Smooth muscle cell of trachea (primary cell): ENCODE data around the gene POLL. TPM values are rescaled to one million over a fixed set of nuclear protein-coding genes. Genes with fewer than 3 reads are reported as not detected.

Source experiments
- total RNA-seq: library from RNA; depleted of rRNA; stranded (reverse); fragments of >200 nt; gene quantifications from 2 replicates; pipeline ENCODE4 v1.2.1, GENCODE V29; 2014

Gene POLL
- 14.5 and 19.0 TPM in 2 replicates for total RNA-seq

GRCh38 chr10:101587725-101588653 is at the start of gene POLL, which contains the start of gene DPCD:
TSS of gene POLL (minus strand) at chr10:101588257. CDS start at chr10:101587360, 897 bp downstream.
TSS of gene DPCD (plus strand) at chr10:101588321. CDS start at chr10:101588337, 16 bp downstream.

Other genes starting within 250 kb of the POLL start
- gene BTRC, start 234.1 kb downstream of the POLL start, total RNA-seq, result 7.9 and 10.6 TPM in 2 replicates
- 29.4 and 59.6 TPM in 2 replicates for gene DPCD, start 64 bp upstream of the POLL start, total RNA-seq
- 30.3 and 40.9 TPM in 2 replicates for gene FBXW4, start 106.9 kb upstream of the POLL start, total RNA-seq
- 0.17 TPM in 1 of 2 replicates, not detected in the other for gene FGF8, start 187.9 kb upstream of the POLL start, total RNA-seq
- 68.0 and 146 TPM in 2 replicates for gene NPM3, start 195.2 kb upstream of the POLL start, total RNA-seq
- 142 and 213 TPM in 2 replicates for gene OGA, start 230.2 kb upstream of the POLL start, total RNA-seq